SW480 (cell line): ENCODE results near the gene KIF26B.
A peak's percentile ranks its signal among the peaks of the same experiment; 100 is the strongest.
"Not testable (repeated sequence)": the region's sequence is repeated elsewhere in the genome, so short reads cannot be mapped to it uniquely, and the experiment has no call there.

ENCODE experiments used
- DNase-seq: peaks from one replicate; pipeline ENCODE4 v3.0.0-alpha.2; 2016; ENCODE audit warnings: low spot score

The KIF26B gene

DNA sequence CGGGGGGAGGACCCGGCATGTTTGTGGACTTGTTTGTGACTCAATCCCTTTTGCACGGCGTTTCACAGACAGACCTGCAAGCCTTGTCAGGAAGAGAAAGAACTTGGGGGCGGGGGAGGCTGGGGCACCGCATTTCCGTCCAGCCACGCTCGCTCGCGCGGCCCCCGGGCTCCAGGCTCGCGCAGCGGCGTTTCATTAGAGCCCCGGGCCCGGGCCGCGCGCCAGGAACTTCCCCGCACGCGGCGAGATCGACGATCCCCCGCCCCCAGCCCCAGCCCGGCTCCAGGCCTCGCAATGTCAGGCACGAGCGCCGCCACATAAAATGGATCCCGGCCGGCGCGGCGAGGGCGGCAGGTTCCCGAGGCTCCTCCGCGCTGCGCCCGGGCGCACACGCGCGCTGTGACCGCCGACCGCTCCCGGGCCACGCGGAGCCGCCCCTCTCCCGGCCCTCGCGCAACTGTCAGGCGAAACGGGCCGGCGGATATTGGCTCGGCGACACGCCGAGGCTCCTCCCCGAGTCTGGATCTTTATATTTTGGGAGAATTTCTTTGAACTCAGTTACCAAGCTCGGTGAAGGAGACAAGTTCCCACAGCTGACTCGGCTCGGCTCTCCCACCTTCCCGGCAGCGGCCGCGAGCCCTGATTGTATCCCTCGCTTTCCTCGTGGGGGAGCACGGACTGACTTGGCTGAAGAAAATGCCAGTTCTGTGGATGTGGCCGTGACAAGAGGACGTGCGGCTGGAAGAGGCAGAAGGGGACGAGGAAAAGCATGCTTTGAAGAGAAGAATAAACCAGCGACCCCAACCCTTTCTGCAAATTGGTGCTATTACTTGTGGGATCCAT lies at the start of gene KIF26B:
KIF26B (plus strand) TSS at position 557 of the 843 bp plus-strand sequence. CDS start 440 bp downstream, outside the sequence.
- DNase-seq: peak; percentile 76

DNA sequence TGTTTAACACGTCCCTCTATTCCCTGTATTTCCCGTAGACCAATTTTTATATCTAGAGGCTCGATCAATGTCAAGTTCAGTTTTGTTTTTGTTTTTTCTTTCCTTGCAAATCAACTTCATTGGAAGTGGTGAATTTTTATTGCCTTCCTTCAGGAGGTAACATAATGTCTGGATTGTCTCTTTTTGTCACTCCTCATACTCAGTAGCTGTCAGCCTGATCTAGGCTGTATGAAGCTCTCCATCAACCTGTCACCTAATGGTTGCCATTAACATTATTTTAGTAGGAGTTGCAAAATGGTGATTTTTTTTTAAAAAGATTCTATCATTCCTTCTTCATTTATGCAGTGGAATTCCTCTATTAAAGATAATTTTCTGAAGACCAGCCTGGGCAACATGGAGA lies 49.7 kb upstream of the KIF26B start:
- no peak for DNase-seq

DNA sequence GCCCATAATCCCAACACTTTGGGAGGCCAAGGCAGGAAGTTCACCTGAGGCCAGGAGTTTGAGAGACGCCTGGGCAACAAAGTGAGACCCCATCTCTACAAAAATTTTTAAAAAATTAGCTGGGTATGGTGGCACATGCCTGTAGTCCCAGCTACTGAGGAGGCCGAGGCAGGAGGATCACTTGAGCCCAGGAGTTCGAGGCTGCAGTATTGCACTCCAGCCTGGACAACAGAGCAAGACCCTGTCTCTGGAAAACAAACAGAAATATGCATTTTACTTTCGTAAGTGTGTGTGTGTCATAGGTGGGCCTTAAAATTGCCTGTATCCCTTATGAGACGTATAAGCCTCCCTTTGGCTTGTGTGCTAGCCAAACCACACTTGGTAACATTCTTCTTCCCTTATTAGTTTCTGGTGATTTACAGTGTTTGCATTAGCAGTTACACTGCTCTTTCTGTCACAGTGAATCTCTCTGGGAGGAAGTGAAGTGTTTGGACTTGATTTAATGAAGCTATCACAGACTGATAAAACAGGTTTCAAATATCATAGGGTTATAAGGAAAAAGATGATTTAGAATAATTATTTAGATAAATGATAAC lies 48.9 kb upstream of the KIF26B start:
- DNase-seq: no peak

DNA sequence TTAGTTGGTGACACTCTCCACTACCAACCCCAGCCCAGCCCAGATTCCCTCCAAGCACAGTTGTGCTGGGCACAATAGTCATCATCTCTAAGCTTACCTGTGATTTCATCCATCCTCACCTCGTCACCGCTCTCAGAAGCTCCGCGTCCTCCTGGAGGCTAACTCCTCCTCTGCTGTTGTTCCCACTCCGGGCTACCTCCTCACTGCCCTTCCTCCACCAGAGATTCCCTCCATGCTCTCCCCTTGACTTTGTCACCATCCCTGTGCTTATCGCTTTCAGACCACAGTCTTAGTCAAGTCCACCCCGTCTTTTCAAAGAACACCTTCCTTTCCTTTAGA lies 47.0 kb upstream of the KIF26B start:
- no peak for DNase-seq

DNA sequence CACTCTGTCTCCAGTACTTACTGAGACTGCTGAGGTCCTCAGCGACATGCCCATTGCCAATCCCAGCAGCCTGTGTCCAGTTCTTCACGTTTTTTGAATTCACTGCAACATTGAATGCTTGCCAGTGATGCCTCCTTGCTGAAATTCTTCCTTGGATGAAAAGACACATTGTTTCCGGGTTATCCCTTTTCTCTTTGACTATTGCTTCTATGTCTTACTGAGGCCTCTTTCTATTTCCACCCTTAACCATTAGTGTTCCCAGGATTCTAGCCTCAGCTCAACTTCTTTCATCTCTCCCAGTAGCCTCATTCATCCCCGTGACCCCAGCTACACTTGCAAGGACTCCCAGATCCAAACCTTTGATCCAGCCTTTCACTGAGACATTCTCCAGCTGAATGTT lies 46.5 kb upstream of the KIF26B start:
- DNase-seq: no peak

DNA sequence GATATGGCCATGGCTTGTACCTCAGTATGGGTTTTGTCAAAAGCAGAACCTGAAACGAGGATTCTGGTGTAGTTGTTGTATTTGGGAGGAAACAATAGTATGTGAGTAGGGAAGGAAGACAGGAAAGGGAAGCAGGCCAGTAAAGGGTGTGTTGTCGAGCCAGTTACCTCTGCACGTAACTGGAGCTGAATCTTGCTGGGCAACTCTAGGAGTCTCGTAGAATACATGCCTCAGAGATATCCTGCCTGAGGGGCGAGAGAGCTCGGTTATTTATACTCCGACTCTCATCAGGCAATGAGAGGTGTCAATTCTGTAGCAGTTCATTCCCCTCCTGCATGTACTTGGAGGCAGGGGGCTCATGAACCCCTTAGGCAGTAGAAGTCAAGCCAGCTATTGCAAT lies 45.9 kb upstream of the KIF26B start:
- no peak for DNase-seq

DNA sequence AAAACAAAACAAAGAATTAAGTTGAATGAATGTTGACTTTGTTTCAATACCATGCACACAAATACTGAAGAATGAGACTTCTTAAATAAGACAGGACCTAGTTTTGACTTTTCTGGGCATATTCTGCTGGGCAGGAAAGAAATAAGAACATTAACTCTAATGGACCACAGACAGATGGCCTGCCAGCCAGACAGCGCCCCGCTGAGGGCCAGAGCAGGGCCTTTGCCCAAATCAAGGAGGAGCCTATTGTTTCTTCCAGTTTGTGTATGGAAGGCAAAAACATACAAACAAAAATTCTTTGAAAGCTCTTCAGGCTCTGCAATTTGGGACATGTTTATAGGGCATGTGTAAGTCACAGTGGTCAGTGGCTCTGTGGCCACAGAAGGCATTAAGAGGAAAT lies 44.4 kb upstream of the KIF26B start:
- no peak for DNase-seq

DNA sequence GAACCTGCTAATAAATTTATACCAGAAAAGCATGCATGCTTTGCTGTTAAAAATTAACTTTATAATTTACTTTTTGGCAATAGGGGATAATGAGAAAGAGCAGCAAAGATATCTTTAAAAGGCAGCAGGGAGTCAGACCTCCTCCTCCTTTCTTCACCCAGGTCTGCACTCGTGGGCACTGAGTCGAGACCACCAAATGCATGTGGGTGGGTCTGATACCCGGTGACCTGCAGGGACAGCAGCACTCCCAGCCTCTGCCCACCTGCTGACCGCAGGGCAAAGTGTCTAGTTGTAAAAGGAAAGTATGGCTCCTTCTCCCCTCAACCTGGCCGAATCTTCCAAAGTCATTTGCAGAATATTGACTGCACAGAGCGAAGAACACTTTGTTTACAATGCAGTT lies 43.7 kb upstream of the KIF26B start:
- DNase-seq: no peak

DNA sequence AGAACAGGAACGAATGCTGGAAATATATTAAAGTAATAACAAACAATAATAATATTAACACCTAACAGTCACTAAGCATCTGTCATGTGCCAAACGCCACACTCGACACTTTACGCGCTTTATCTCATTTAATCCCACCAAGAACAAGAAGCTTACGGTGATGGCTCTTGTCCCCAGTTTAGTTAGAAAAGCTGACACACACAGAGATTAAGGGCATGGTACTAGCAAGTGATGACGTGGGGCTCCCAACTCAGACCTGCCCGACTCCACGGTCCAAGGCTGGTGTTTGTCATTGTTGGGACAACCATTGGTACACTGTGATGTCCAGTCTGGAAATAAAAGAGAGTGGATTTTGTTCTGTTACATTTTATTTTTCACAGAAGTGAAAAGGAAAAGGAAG lies 41.1 kb upstream of the KIF26B start:
- no peak for DNase-seq

DNA sequence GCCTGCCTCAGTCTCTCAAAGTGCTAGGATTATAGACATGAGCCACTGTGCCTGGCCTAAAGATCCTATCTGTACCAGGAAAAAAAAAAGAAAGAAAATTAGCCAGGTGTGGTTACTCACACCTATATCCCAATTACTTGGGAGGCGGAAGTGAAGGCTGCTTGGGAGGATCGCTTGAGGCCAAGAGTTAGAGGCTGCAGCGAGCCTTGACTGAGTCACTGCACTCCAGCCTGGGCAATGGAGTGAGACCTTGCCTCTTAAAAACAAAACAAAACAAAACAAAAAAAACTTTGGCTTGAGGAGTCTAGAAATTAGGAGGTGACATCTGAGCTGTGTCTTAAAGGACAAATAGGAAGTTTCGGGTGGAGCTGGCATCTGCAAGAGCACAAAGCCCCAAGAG lies 38.7 kb upstream of the KIF26B start:
- no peak for DNase-seq

DNA sequence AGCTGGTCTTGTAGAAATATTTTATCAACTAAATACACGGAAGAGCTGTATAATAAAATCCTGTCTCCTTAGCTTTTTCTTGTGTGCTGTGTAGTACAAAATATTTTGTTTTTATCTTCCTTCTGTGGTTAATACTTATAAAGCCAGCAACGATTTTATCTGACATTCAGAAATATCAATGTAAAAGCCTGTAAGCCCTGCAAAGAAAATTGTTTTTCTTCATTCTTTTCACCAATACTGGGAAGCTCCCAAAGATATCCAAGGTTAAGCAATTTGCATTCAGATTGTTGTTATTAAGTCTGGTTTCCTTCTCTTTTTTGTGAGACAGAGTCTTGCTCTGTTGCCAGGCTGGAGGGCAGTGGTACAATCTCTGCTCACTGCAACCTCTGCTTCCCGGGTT lies 38.0 kb upstream of the KIF26B start:
- no peak for DNase-seq

DNA sequence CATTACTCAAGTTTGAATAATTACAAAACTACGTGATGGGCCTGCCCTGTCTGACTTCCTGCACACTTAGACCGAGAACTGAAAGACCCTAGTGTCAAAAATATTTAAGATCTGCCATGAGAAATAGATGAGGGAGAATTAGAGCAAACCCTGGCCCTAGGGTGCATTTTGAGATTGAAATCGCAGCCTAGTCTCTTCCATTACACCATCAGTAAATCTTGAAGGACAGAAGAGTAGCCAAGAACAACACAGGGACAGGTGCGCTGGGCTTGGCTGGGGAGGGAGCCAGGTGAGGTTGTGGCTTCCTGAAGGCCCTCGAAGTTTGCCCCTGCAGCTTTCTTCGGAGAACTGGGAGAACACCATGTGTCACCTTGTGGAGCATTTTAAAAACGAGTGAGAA lies 36.7 kb upstream of the KIF26B start:
- no peak for DNase-seq

DNA sequence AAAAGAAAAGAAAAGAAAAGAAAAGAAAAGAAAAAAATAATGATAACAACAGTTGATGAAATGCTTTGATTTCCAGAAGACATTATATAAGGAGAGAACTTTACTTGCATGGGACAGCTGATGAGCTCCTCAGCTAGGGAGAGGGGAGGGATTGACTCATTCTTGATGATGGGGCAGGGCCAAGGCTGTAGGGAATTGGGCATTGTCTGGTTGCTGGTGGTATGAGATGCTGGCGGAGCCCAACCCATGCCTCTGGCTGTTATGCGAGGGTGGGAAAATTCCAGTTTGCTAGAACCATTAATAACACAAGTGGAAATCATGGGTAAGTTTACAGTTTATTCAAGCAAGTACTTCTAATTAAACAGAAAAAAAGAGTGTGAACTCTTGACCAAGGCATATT lies 36.0 kb upstream of the KIF26B start:
- DNase-seq: no peak

DNA sequence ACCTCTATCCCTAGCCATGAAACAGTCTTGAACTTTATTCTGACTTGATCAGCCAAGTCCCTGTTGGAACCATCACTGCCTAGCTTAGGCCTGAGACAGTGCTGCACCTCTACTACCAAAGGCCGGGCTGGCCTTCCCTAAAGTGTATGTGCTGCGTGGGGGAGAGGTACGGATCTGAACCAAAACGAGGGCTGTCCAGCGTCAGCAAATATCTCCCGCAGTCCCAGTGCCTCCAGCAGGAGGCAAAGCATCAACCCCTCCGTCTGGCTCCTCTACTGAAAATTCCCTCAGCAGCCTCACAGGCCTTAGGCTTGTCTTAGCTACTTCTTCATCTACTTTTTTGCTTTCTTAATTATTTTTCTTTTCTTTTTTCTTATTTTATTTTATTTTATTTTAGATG lies 33.3 kb upstream of the KIF26B start:
- no peak for DNase-seq

DNA sequence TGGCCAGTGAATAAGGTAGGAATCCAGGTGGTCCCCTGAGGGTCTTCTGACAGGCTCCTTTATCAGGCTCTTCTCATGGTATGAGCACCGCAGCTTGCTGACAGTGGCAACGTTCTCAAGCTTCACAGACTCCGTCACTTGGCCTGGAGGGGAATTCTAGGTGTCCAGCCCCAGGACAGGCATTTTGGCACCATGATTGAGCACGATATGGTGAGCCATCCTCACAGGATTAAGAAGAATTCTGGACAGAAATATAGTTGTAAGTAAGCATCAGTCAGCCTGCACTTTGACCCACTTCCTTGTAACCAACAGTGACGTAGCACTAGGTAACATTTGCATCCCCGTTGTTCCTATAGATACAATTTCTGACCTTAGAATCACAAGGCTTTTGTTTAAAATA lies 30.5 kb upstream of the KIF26B start:
- no peak for DNase-seq

DNA sequence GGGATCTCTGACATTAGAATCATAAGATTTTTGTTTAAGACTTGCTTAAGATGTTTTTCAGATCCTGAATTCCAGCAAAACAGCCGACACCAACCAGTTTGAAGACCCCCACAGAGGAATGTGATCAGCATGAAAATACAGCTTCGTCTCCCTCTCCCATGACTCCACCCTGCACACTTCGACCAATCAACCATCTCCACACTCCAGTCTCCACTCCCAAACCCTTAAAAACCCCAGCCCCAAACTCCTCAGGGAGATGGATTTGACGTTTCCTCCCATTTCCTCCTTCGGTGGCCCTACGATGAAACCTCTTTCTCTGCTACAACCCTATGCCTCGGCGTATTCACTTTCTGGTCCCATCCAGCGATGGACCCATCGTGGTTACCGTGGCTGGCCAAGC lies 30.1 kb upstream of the KIF26B start:
- no peak for DNase-seq

DNA sequence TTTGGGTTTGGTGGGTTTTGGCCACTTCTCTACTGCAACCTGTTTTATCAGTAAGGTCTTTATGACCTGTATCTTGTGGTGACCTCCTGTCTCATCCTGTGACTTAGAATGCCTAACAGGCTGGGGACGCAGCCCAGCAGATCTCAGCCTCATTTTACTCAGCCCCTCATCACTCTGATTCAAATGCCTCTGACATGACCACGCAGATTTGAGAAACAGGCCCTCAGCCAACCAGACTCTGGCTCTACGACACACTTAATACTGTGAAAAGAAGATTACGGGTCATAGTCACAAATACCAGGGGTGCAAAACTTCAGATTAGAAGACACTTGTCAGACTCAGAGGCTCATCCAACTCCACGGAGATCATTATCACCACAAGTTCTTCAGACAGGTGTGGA lies 28.3 kb upstream of the KIF26B start:
- no peak for DNase-seq

DNA sequence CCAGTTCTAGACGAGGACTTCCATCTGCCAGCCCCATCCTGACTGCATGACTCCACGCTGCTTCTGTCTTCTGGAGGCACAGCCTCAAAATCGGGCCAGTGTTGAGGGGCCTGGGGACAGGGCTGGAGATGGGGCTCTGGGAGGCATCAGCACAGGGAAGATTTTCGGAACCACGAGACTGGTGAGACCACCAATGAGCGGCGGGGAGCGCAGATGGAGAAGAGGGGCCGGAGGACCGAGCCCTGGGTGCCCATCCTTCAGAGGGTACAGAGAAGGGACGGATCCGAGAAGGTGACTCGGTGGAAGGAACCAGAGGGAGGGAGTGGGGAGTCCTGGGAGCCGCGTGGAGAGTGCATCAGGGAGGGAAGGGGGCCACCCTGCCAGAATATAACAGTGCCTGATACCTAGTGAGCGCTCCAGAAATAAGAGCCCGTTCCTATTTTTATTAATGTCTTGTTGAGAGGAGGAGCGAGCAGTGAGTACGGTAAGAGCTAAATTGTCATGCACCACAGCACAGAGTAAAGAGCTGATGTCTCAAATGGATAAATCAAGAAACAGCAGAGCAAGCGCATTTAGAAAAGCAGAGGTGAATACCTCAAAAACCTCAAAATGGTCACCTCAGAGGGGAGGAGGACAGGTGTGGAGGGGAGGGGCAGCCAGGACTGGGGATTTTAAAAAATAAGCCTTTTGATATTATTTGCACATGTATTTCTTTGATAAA lies 26.2 kb upstream of the KIF26B start:
- no peak for DNase-seq

DNA sequence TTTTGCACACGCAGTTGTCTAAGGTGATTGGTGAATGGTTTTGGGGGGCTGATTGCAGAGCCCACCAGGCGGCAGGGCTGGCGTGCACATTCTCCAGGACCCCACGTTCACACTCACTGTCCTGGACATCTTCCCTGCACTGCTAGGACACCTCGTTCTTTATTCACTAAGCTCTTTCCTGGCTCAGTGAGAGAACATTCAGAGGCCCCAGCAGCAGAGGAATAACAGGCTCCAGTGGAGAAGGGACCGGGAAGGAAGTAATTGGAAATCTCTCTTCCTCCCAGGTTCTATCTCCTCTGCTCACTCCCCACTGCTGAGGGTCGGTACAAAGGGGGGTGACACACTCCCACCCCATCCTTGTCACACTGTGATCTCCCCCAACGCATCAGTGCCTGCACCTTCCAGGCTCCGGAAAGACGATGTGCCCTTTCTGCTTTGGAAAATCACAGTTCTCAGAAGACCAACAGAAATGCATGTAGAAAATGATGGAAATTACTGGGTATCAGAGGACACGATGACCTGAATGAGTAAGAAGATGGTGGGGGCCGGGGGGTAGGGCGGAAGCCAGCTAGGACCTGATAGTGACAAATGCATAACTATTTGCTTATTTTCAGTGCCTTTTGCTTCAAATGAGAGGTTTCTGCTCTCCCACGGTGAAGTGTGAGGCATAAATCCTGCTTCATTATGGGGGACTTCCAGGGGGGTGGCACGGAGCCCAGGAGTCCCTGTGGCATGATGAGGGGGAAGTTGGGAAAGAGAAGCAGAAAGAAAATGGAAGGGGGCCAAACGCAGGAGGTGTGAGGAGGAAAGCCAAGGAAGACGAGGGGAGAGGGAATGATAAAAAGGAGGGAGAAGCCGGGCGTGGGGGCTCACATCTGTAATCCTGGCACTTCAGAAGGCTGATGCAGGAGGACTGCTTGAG lies 25.2 kb upstream of the KIF26B start:
- DNase-seq: no peak

DNA sequence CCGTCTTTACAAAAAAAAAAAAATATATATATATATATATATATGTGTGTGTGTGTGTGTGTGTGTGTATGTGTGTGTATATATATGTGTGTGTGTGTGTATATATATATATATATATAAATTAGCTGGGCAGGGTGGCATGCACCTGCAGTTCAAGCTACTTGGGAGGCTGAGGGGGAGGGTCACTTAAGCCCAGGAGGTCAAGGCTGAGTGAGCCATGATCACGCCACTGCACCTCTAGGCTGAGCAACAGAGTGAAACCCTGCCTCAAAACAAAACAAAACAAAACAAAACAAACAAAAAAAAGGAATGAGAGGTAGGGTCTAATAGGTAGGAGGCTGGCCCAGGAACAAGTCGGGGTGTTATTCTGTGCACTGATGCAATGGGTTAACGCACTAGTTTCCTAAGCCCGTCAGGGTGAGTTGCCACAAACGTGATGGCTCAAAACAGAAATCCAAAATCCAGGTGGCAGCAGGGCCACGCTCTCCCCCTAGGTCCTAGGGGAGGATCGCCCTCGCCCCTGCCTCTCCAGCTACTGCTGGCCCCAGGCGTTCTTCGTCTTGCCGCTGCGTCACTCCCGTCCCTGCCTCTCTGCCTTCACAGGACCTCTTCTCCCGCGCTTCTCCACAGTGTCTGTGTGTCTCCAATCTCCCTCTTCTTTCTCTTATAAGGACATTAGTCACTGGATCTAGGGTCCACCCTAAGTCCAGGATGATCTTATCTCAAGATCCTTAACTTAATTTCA lies 24.3 kb upstream of the KIF26B start:
- not testable (repeated sequence) for DNase-seq

DNA sequence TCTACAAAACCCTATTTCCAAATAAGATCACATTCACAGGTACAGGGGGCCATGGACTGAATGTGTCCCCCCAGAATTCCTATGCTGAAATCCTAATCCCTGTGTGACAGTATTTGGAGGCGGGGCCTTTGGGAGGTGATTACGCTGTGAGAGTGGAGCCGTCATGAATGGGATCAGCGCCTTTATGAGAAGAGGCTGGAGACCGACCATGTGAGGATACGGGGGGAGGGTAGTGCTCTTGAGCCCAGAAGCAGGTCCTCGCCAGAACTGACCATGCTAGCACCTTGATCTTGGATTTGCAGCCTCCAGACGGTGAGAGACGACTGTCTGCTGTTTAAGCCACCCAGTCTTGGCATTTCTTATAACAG lies 23.8 kb upstream of the KIF26B start:
- DNase-seq: no peak

DNA sequence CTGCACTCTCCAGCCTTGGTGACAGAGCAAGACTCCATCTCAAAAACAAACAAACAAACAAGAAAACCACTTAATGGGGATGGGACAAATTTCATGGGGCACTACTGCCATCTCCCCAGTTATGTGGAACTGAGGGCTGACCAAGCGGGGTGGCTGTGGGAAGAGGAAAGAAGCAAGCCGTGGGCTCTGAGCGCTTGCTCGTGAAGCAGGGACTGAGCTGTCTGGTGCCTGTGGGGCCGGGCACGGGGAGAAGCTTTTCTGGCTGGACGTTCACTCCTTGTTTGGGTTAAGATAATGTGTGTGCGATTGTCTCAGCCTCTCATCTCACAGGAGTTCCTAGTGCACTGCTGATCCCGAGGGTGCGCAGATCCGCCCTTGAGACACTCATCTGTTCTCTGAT lies 22.0 kb upstream of the KIF26B start:
- no peak for DNase-seq
